K562 (cell line): ENCODE data around the gene MBNL2. TPM values are rescaled to one million over a fixed set of nuclear protein-coding genes. Genes with fewer than 3 reads are reported as not detected.

ENCODE experiments used
- ATAC-seq: fragments of 200-7000 bp; cut with Tn5 transposase; 3 replicates; pipeline ENCODE4 v1.9.1; 2020; ENCODE audit warnings: moderate library complexity
- BruUV-seq: library from RNA; stranded (reverse); fragments of 400-500 nt; replicated peaks from 2 replicates; lab custom pipeline; 2021; lab: Mats Ljungman, UMichigan
- CTCF ChIA-PET: fragments of 300-600 bp; formaldehyde crosslinking; extraction: SDS; loops from one replicate; lab custom pipeline; 2021; ENCODE audit warnings: low intra/inter-chr PET ratio; lab: Yijun Ruan, JAX
- POLR2A ChIA-PET: fragments of 300-600, 350-650 bp; sonication (Branson Sonifier 250); formaldehyde crosslinking; extraction: SDS; loops from one replicate; lab custom pipeline; 2021; ENCODE audit warnings: antibody characterized with exemption, inconsistent platforms; lab: Yijun Ruan, JAX
- DNase-seq, 4 experiments: peaks; one replicate each; pipeline versions ENCODE4 v3.0.0 to v3.0.0-alpha.2; 2011 to 2018; ENCODE audit warnings: low spot score in 3 of 4, mixed read lengths in 3 of 4; ENCODE audit errors: extremely low read depth in 1 of 4
- FAIRE-seq: peaks from 2 replicates; lab custom pipeline; 2011; peaks lifted over from hg19 to GRCh38; lab: Jason Lieb, UNC
- H2AFZ ChIP-seq: 2 replicates; pipeline ENCODE4 v1.6.0; 2011; ENCODE audit warnings: low read depth, low read length, control low read depth, inconsistent platforms
- H3K27ac ChIP-seq: fragments of 200-600 bp; 3 replicates; pipeline ENCODE4 v1.8.0; 2011; ENCODE audit warnings: low read depth, mild to moderate bottlenecking, control low read depth, inconsistent platforms, low read length, moderate library complexity, mixed read lengths; ENCODE audit errors: extremely low read depth
- H3K27me3 ChIP-seq, 2 experiments: fragments of 300-600 bp in 1 of 2; 2 replicates in 1 of 2; 3 replicates in 1 of 2; pipeline versions ENCODE4 v1.6.0 to v1.8.0; 2011; ENCODE audit warnings: inconsistent platforms in 2 of 2, low read length in 2 of 2, mild to moderate bottlenecking in 1 of 2, mixed read lengths in 1 of 2, moderate library complexity in 1 of 2; ENCODE audit not compliant: control insufficient read depth in 2 of 2, insufficient read depth in 2 of 2
- H3K36me3 ChIP-seq: fragments of 300-600 bp; 3 replicates; pipeline ENCODE4 v1.8.0; 2011; ENCODE audit warnings: mild to moderate bottlenecking, low read length, inconsistent platforms; ENCODE audit not compliant: control insufficient read depth, insufficient read depth
- H3K4me1 ChIP-seq, 2 experiments: fragments of 200-600 bp in 1 of 2; replicated peaks in 1 of 2; 2 replicates in 1 of 2; 3 replicates in 1 of 2; pipeline versions ENCODE4 v1.5.1 to v1.8.0; 2011; ENCODE audit warnings: inconsistent platforms in 2 of 2, low read length in 2 of 2, mild to moderate bottlenecking in 1 of 2, mixed read lengths in 1 of 2, moderate library complexity in 1 of 2; ENCODE audit not compliant: control insufficient read depth in 2 of 2, insufficient read depth in 2 of 2
- H3K4me2 ChIP-seq: 2 replicates; pipeline ENCODE4 v1.6.1; 2011; ENCODE audit warnings: low read length, control low read depth, inconsistent platforms, mixed read lengths; ENCODE audit not compliant: insufficient read depth
- H3K4me3 ChIP-seq: fragments of 200-600 bp; sonication (generic), shearing (Covaris generic); 2 replicates; pipeline ENCODE4 v1.5.1; 2016; ENCODE audit warnings: control low read depth, inconsistent platforms
- H3K79me2 ChIP-seq: fragments of 200-600 bp; 3 replicates; pipeline ENCODE4 v1.8.0; 2011; ENCODE audit warnings: low read length, inconsistent platforms; ENCODE audit not compliant: control insufficient read depth, insufficient read depth
- H3K9ac ChIP-seq, 2 experiments: 2 replicates each; pipeline versions ENCODE4 v1.6.0 to v1.6.1; 2011; ENCODE audit warnings: low read depth in 2 of 2, low read length in 2 of 2, control low read depth in 1 of 2, inconsistent platforms in 1 of 2, mild to moderate bottlenecking in 1 of 2, mixed read lengths in 1 of 2; ENCODE audit not compliant: insufficient read depth in 1 of 2
- H3K9me1 ChIP-seq: one replicate; pipeline ENCODE4 v1.6.0; 2011; ENCODE audit warnings: inconsistent platforms, mild to moderate bottlenecking, low read length, moderate library complexity; ENCODE audit not compliant: control insufficient read depth, insufficient read depth
- H3K9me3 ChIP-seq: replicated peaks from 2 replicates; pipeline ENCODE4 v1.5.1; 2011; ENCODE audit warnings: low read depth, low read length, inconsistent platforms; ENCODE audit not compliant: control insufficient read depth, insufficient read depth
- H4K20me1 ChIP-seq: replicated peaks from 2 replicates; pipeline ENCODE4 v1.6.1; 2011; ENCODE audit warnings: low read length, inconsistent platforms, mixed read lengths; ENCODE audit not compliant: control insufficient read depth, insufficient read depth
- ASH1L ChIP-seq: fragments of 450-650 bp; IDR thresholded peaks from 2 replicates; pipeline ENCODE4 v1.6.1; 2018; ENCODE audit warnings: borderline replicate concordance, mild to moderate bottlenecking, low read depth; ENCODE audit not compliant: partially characterized antibody
- CC2D1A ChIP-seq: fragments of 450-650 bp; IDR thresholded peaks from 2 replicates; pipeline ENCODE4 v1.6.1; 2017; ENCODE audit warnings: mild to moderate bottlenecking
- DMBX1 ChIP-seq: fragments of 250-450 bp; sonication (Bioruptor Pico); IDR thresholded peaks from 2 replicates; pipeline ENCODE4 v1.8.0; 2022; ENCODE audit warnings: inconsistent platforms, mild to moderate bottlenecking, moderate library complexity, borderline replicate concordance
- IRF1 ChIP-seq: sonication (generic); formaldehyde crosslinking; IDR thresholded peaks from 2 replicates; pipeline ENCODE4 v1.8.0; 2022; ENCODE audit warnings: missing genetic modification reagents, mild to moderate bottlenecking, borderline replicate concordance
- MYBL2 ChIP-seq, 2 experiments: fragments of 450-650 bp in 1 of 2; sonication (generic) in 1 of 2; formaldehyde crosslinking in 1 of 2; IDR thresholded peaks; 2 replicates each; pipeline versions ENCODE4 v1.6.1 to v1.8.1; 2017 to 2022; ENCODE audit warnings: borderline replicate concordance in 1 of 2, inconsistent platforms in 1 of 2, low read depth in 1 of 2, mild to moderate bottlenecking in 1 of 2, missing genetic modification reagents in 1 of 2, moderate library complexity in 1 of 2
- POLR2AphosphoS5 ChIP-seq: IDR thresholded peaks from 2 replicates; pipeline ENCODE4 v1.6.1; 2011; ENCODE audit warnings: mild to moderate bottlenecking, low read depth, low read length, moderate library complexity; ENCODE audit not compliant: control insufficient read depth, insufficient read depth
- PRMT5 ChIP-seq: sonication (generic); formaldehyde crosslinking; IDR thresholded peaks from 2 replicates; pipeline ENCODE4 v1.5.0; 2020; ENCODE audit warnings: missing genetic modification reagents
- PTBP1 ChIP-seq: fragments of 200-400 bp; formaldehyde crosslinking; IDR thresholded peaks from 2 replicates; pipeline ENCODE4 v1.6.1; 2017; ENCODE audit warnings: low read depth, low read length
- SP1 ChIP-seq: sonication (generic); formaldehyde crosslinking; IDR thresholded peaks from 2 replicates; pipeline ENCODE4 v1.8.1; 2022; ENCODE audit warnings: mild to moderate bottlenecking, missing genetic modification reagents
- SRSF7 ChIP-seq: fragments of 200-400 bp; formaldehyde crosslinking; optimal IDR thresholded peaks from 2 replicates; pipeline ENCODE3; 2017; ENCODE audit warnings: mild to moderate bottlenecking, low read depth, low read length
- ZBTB5 ChIP-seq: fragments of 450-650 bp; IDR thresholded peaks from 2 replicates; pipeline ENCODE4 v1.6.1; 2017; ENCODE audit warnings: antibody characterized with exemption
- ZNF124 ChIP-seq: sonication (generic); formaldehyde crosslinking; IDR thresholded peaks from 2 replicates; pipeline ENCODE4 v1.8.1; 2022; ENCODE audit warnings: missing genetic modification reagents
- ZNF384 ChIP-seq: IDR thresholded peaks from 2 replicates; pipeline ENCODE4 v1.6.1; 2012; ENCODE audit warnings: low read depth, low read length, improper control_type of control experiment
- WGBS: fragments of 100-300 bp; shearing (Covaris generic); methylation state at CpG from one replicate; pipeline ENCODE4 v1.1.6; 2016; ENCODE audit warnings: low coverage, mixed read lengths; ENCODE audit not compliant: insufficient coverage; ENCODE audit errors: missing lambda C conversion rate; 5-methylcytosine and 5-hydroxymethylcytosine counted together
- in situ Hi-C: fragments of 300-500 bp; cut with MboI; formaldehyde crosslinking; loops from 4 replicates; pipeline ENCODE4 v1.15.0; 2018; ENCODE audit warnings: inconsistent platforms, mixed read lengths
- intact Hi-C: fragments of 100-400 bp; cut with micrococcal nuclease; formaldehyde crosslinking; loops from 2 replicates; pipeline ENCODE4 v1.14.2; 2022
- polyA plus RNA-seq, 8 experiments: library from polyadenylated mRNA; depleted of rRNA in 4 of 8; stranded (reverse) in 5 of 8; unstranded in 3 of 8; fragments of >200 nt; fragmentation: Nextera tagmentation in 2 of 8; fragmentation: Illumina TruSeq in 1 of 8; extraction: Ambion mirVana in 2 of 8; extraction: Trizol in 1 of 8; gene quantifications; 2 replicates each; pipeline versions ENCODE4 v1.2.1 to v1.2.3, GENCODE V29; 2011 to 2014; ENCODE audit warnings: inconsistent platforms in 1 of 8, missing spikeins in 1 of 8
- total RNA-seq, 7 experiments: library from RNA; depleted of rRNA in 6 of 7; stranded (reverse); fragments of >200 nt in 6 of 7; fragmentation: Illumina TruSeq in 2 of 7; extraction: Trizol in 2 of 7; gene quantifications; 2 replicates each; pipeline versions ENCODE4 v1.2.1 to v1.2.3, GENCODE V29; 2011 to 2021; ENCODE audit warnings: low replicate concordance in 1 of 7

The MBNL2 gene
- total and polyA plus RNA-seq, 9 of the 15 experiments (the other 6 are each of a cell fraction or from before 2014, with no cell fraction given), result 7.0 to 24.8 (median 13.8) TPM

- no peak overlapping the region for H2AFZ ChIP-seq
- intact Hi-C loops, result loop anchor here (10.0 kb wide), 1 partner anchor 200 kb away; no protein-coding TSS in a partner anchor
- CTCF ChIA-PET, result no interaction called here
- H3K36me3 ChIP-seq, result peaks cover 21% of the 10 kb centered on the region
- no peak for TF ChIP-seq CC2D1A
- no peak for TF ChIP-seq SRSF7
- TF ChIP-seq IRF1 (CRISPR knock-in tag), result no peak
- TF ChIP-seq, all 486 proteins: peak for 0
- POLR2A ChIA-PET, result no interaction called here
- Histone ChIP-seq H3K9ac (no peak overlapping the region), H4K20me1 (no peaks in the 10 kb centered on the region), H3K9me3 (no peaks in the 10 kb centered on the region), H3K27ac (no peak overlapping the region), H3K27me3 (no peaks in the 10 kb centered on the region), H3K4me1 (no peaks in the 10 kb centered on the region), H3K4me2 (no peak overlapping the region), H3K4me3 (no peak overlapping the region), H3K9me1 (no peaks in the 10 kb centered on the region), H3K79me2 (no peaks in the 10 kb centered on the region)
- ATAC-seq (no peak), FAIRE-seq (no peak), DNase-seq (no peak)
- in situ Hi-C loops, result no loop called here
- WGBS, result 83% methylated on average over 4 of the region's 4 CpGs
- no TSS peak for BruUV-seq
Observed at GRCh38 chr13:97364827-97365226, 142.7 kb downstream of the MBNL2 start.

GRCh38 chr13:97366172-97366688, 144.1 kb downstream of the MBNL2 start:
- no peaks in the 10 kb centered on the region for H3K9me3 ChIP-seq
- H4K20me1 ChIP-seq, result no peaks in the 10 kb centered on the region
- ATAC-seq (no peak), DNase-seq (no peak), FAIRE-seq (no peak)
- in situ Hi-C loops (no loop called here), intact Hi-C loops (loop anchor here (10.0 kb wide), 1 partner anchor 199 kb away; no protein-coding TSS in a partner anchor)
- no peaks in the 10 kb centered on the region for H3K4me1 ChIP-seq
- POLR2A ChIA-PET, result no interaction called here
- H2AFZ ChIP-seq, result no peak overlapping the region
- peaks cover 16% of the 10 kb centered on the region; the same call in 1 of the 3 replicates for H3K36me3 ChIP-seq
- H3K79me2 ChIP-seq, result no peaks in the 10 kb centered on the region
- H3K27me3 ChIP-seq, result no peaks in the 10 kb centered on the region
- TF ChIP-seq SP1 (no peak), POLR2AphosphoS5 (no peak), DMBX1 (CRISPR knock-in tag) (no peak), ZNF384 (no peak), ZBTB5 (no peak), ASH1L (no peak), PTBP1 (no peak), MYBL2 (IDR thresholded peaks at IDR 0.05; ENCODE audit: low read depth) (no peak), MYBL2 (CRISPR knock-in tag; IDR thresholded peaks at IDR 0.05; ENCODE audit: borderline replicate concordance) (no peak), PRMT5 (CRISPR knock-in tag) (no peak), ZNF124 (no peak)
- H3K4me3 ChIP-seq, result no peak overlapping the region
- H3K9me1 ChIP-seq, result no peaks in the 10 kb centered on the region
- CTCF ChIA-PET, result no interaction called here
- no peak overlapping the region for H3K27ac ChIP-seq
- H3K4me2 ChIP-seq, result no peak overlapping the region
- no peak overlapping the region for H3K9ac ChIP-seq
- no TSS peak for BruUV-seq
- 100% methylated on average over 5 of the region's 5 CpGs for WGBS
